Activated T-helper 1 cell treated with Interleukin-2 at 50 U/mL for 16 hours (primary cell): ENCODE data around the gene PODN.

Experiments
- DNase-seq: peaks from one replicate; pipeline ENCODE4 v3.0.0-alpha.2; 2020; ENCODE audit warnings: low read depth

The PODN gene

DNA sequence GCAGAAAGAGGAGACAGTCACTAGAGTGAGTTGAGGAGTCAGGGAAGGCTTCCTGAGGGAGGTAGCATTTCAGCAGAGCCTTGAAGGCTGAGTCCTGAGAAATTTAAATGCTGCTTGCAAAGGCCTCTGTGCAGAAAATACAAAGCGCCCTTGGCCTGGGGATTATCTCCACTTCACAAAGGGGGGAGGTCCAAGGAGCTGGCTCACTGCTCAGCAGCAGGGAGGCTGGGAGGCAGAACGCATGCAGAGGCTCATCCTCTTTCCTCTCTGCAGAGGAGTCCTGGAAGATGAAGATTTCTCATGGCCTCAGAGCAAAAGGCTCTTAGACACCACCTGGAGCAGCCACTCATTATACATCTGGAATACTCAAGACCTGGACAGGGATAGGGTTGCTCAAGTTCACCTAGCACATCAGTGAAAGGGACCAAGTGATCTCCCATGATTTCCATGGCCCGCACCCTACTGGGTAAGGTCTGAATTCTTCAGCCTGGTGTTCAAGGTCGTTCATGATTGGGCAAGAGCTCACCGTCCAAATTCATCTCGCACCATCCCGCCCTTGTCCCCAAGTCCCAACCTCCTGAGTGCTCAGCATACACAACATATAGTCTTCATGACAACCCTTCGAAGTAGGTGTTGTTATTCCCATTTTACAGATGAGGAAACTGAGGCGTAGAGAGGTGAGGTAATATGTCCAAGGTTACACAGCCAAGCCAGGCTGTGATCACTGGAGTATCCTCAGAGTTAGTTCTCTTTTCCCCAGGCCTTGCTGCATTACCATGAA lies 71.4 kb downstream of the PODN start:
- DNase-seq: no peak

GRCh38 chr1:53134042-53134485 lies 72.1 kb downstream of the PODN start:
- no peak for DNase-seq
